ENCODE data around the gene ZNF33B. TPM values are rescaled to one million over a fixed set of nuclear protein-coding genes. Genes with fewer than 3 reads are reported as not detected.

The ZNF33B gene
- polyA plus RNA-seq, 3 donors from 2014 or later, result 9.4 to 13.6 (median 9.6) TPM

Other genes starting within 250 kb of the ZNF33B start
- gene BMS1, start 144.2 kb upstream of the ZNF33B start, polyA plus RNA-seq, result 10 to 100 TPM in 1 of 3 donors, 1 to 10 TPM in 2; 4.7 to 11.7 (median 6.3) TPM

Measured in immature natural killer cell (primary cell).